ENCODE results near the gene ZBP1. TPM values are rescaled to one million over a fixed set of nuclear protein-coding genes. Genes with fewer than 3 reads are reported as not detected.

ZBP1 gene
- total RNA-seq, 1 experiment from 2014 or later = not detected

GRCh38 chr20:57612436-57612835 is 7.8 kb downstream of the ZBP1 start:
- Histone ChIP-seq H2AFZ (ENCODE audit: low read depth, low read length, poor library complexity, severe bottlenecking) (no peak overlapping the region), H3K79me2 (ENCODE audit: insufficient read depth, low read length) (no peaks in the 10 kb centered on the region), H3K4me1 (ENCODE audit: control insufficient read depth in 1 of 2, insufficient read depth in 2 of 2, low read length in 2 of 2) (peaks cover 0 to under 1% of the 10 kb centered on the region in 2 experiments; a peak in 2 of 4 replicates), H3K4me2 (ENCODE audit: low read length) (no peak overlapping the region), H3K9ac (ENCODE audit: low read length) (no peak overlapping the region), H3K27me3 (ENCODE audit: insufficient read depth, low read length) (peaks cover 10% of the 10 kb centered on the region; the same call in 1 of the 2 replicates), H4K20me1 (ENCODE audit: insufficient read depth) (no peaks in the 10 kb centered on the region), H3K4me3 (replicated peaks in 1 of 2; ENCODE audit: low read depth in 1 of 2, low read length in 2 of 2) (no peak overlapping the region), H3K9me3 (ENCODE audit: control insufficient read depth in 1 of 2, insufficient read depth in 1 of 2, low read depth in 1 of 2, low read length in 2 of 2) (no peaks in the 10 kb centered on the region), H3K36me3 (ENCODE audit: control insufficient read depth in 1 of 2, insufficient read depth in 2 of 2, low read length in 2 of 2) (no peaks in the 10 kb centered on the region), H3K9me2 (ENCODE audit: insufficient read depth) (no peaks in the 10 kb centered on the region), H3K27ac (ENCODE audit: low read depth, low read length) (no peak overlapping the region)
- ChIA-PET CTCF (interaction anchor here (1.7 kb wide), 1 partner anchor 10 kb away, joined by 6 read pairs; no protein-coding TSS in a partner anchor), RAD21 (ENCODE audit: low non-redundant PET in 1 of 2, low total read pairs in 2 of 2, uncharacterized antibody in 2 of 2, unreplicated experiment in 2 of 2) (no interaction called here), POLR2A (no interaction called here)
- ATAC-seq = no peak
- TF ChIP-seq EZH2phosphoT487 (IDR thresholded peaks at IDR 0.05; ENCODE audit: borderline replicate concordance) (no peak), FOSL1 (IDR thresholded peaks at IDR 0.05; ENCODE audit: low read depth) (no peak), SRF (IDR thresholded peaks at IDR 0.05; ENCODE audit: low read depth) (no peak), EZH2 (IDR thresholded peaks at IDR 0.05) (no peak), YY1 (IDR thresholded peaks at IDR 0.05; ENCODE audit: extremely low read depth, insufficient replicate concordance, low read depth, low read length) (no peak), ZFX (IDR thresholded peaks at IDR 0.05) (no peak), CTCF (IDR thresholded peaks at IDR 0.05 in 2 of 3, conservative IDR thresholded peaks at IDR 0.05 in 1 of 3; ENCODE audit: borderline replicate concordance in 1 of 3, insufficient read depth in 1 of 3, low read depth in 2 of 3, low read length in 2 of 3) (no peak), ZNF274 (IDR thresholded peaks at IDR 0.05; ENCODE audit: low read depth, low read length) (no peak), JUND (IDR thresholded peaks at IDR 0.05) (no peak), RAD21 (IDR thresholded peaks at IDR 0.05; ENCODE audit: low read depth) (no peak), ATF3 (IDR thresholded peaks at IDR 0.05) (no peak)
- intact Hi-C loops (cut with micrococcal nuclease) = no loop called here
- no peak for DNase-seq (ENCODE audit: low read depth, low spot score)
- no TSS peak for BruUV-seq (replicated peaks)

All from HCT116 (cell line).